ENCODE measurements around the gene BMAL1. TPM values are rescaled to one million over a fixed set of nuclear protein-coding genes. Genes with fewer than 3 reads are reported as not detected.

The BMAL1 gene
- total RNA-seq, 2 experiments from 2014 or later: 28.2 to 29.0 TPM

GRCh38 chr11:13268791-13269190 is 8.8 kb upstream of the BMAL1 start:
- intact Hi-C loops (cut with micrococcal nuclease): no loop called here
- peaks cover 2% of the 10 kb centered on the region for H3K4me1 Mint-ChIP-seq (ENCODE audit: low read depth)
- no peaks in the 10 kb centered on the region for H3K36me3 Mint-ChIP-seq (ENCODE audit: low read depth)
- no peak for DNase-seq
- H3K27ac Mint-ChIP-seq: no peak overlapping the region
- peaks cover 5% of the 10 kb centered on the region for H3K27me3 Mint-ChIP-seq (ENCODE audit: low read depth)
- no peak overlapping the region for H3K4me3 Mint-ChIP-seq
- CTCF ChIA-PET: no interaction called here
- H3K9me3 Mint-ChIP-seq: no peaks in the 10 kb centered on the region

GRCh38 chr11:13269775-13270174 is 7.8 kb upstream of the BMAL1 start:
- intact Hi-C loops (cut with micrococcal nuclease): no loop called here
- CTCF ChIA-PET: no interaction called here
- H3K27me3 Mint-ChIP-seq (ENCODE audit: low read depth): peaks cover 5% of the 10 kb centered on the region

DNA sequence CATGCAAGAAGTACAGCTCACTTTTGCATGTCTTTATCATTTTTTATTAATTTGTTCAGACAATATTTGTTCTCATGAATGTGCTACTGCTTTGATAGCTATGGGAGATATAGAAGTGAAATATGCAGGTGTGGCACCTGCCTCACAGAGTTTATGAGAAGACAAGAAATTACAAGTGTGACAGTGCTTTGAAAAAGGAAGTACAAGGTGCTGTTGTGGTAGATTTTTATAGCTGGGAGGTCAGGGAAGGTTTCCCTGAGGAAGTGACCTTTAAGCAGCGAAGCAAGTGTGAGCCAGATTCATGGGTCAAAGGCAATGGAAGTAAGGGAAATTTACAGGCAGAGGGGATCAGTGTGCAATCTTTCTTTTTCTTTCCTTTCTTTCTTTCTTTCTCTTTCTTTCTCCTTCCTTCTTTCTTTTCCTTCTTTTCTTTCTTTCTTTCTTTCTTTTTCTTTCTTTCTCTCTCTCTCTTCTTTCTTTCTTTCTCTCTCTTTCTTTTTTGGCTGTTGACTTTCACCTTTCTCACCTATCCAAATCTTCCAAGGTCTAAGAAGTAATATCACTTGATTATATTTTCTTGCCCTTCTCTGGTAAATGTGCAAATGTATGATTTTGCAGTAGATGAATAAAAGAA is 6.4 kb upstream of the BMAL1 start:
- Mint-ChIP-seq H3K9me3 (no peaks in the 10 kb centered on the region), H3K36me3 (ENCODE audit: low read depth) (no peaks in the 10 kb centered on the region), H3K27ac (no peak overlapping the region), H3K4me1 (ENCODE audit: low read depth) (peaks cover 5% of the 10 kb centered on the region), H3K27me3 (ENCODE audit: low read depth) (peaks cover 5% of the 10 kb centered on the region), H3K4me3 (no peak overlapping the region)
- no peak for DNase-seq
- intact Hi-C loops (cut with micrococcal nuclease): no loop called here
- CTCF ChIA-PET: no interaction called here

More at GRCh38 chr11:13269775-13270174, 7.8 kb upstream of the BMAL1 start:
- H3K4me3 Mint-ChIP-seq: no peak overlapping the region
- H3K36me3 Mint-ChIP-seq (ENCODE audit: low read depth): no peaks in the 10 kb centered on the region
- H3K4me1 Mint-ChIP-seq (ENCODE audit: low read depth): peaks cover 2% of the 10 kb centered on the region
- H3K9me3 Mint-ChIP-seq: no peaks in the 10 kb centered on the region
- no peak overlapping the region for H3K27ac Mint-ChIP-seq
- no peak for DNase-seq

- Mint-ChIP-seq H3K4me1 (ENCODE audit: low read depth) (peaks cover 35% of the 10 kb centered on the region), H3K9me3 (no peaks in the 10 kb centered on the region), H3K36me3 (ENCODE audit: low read depth) (no peaks in the 10 kb centered on the region), H3K27ac (no peak overlapping the region), H3K4me3 (peak overlapping the region; percentile 94), H3K27me3 (ENCODE audit: low read depth) (no peaks in the 10 kb centered on the region)
- intact Hi-C loops (cut with micrococcal nuclease): loop anchor here (5.0 kb wide), 2 partner anchors 41 to 604 kb away; partner anchors contain the start of gene TEAD1
- CTCF ChIA-PET: interaction anchor here (0.8 to 1.6 kb wide), 5 partner anchors 10 to 68 kb away, joined by 3 to 13 read pairs (median 3); no protein-coding TSS in a partner anchor
- DNase-seq: no peak
Observed at GRCh38 chr11:13276454-13276831, 1.1 kb upstream of the BMAL1 start.

- Mint-ChIP-seq H3K4me3 (peak overlapping the region; percentile 94), H3K4me1 (ENCODE audit: low read depth) (peaks cover 42% of the 10 kb centered on the region), H3K27ac (peak overlapping the region; percentile 74), H3K9me3 (no peaks in the 10 kb centered on the region), H3K36me3 (ENCODE audit: low read depth) (no peaks in the 10 kb centered on the region), H3K27me3 (ENCODE audit: low read depth) (no peaks in the 10 kb centered on the region)
- peak; percentile 98 for DNase-seq
- intact Hi-C loops (cut with micrococcal nuclease): loop anchor here (1.0 to 5.0 kb wide), 7 partner anchors 10 to 605 kb away; partner anchors contain the start of genes BTBD10, FAR1 and TEAD1
- CTCF ChIA-PET: interaction anchor here (0.8 to 1.6 kb wide), 5 partner anchors 11 to 68 kb away, joined by 3 to 13 read pairs (median 3); no protein-coding TSS in a partner anchor
Observed at GRCh38 chr11:13276832-13277767, 490 bp upstream of the BMAL1 start.

DNA sequence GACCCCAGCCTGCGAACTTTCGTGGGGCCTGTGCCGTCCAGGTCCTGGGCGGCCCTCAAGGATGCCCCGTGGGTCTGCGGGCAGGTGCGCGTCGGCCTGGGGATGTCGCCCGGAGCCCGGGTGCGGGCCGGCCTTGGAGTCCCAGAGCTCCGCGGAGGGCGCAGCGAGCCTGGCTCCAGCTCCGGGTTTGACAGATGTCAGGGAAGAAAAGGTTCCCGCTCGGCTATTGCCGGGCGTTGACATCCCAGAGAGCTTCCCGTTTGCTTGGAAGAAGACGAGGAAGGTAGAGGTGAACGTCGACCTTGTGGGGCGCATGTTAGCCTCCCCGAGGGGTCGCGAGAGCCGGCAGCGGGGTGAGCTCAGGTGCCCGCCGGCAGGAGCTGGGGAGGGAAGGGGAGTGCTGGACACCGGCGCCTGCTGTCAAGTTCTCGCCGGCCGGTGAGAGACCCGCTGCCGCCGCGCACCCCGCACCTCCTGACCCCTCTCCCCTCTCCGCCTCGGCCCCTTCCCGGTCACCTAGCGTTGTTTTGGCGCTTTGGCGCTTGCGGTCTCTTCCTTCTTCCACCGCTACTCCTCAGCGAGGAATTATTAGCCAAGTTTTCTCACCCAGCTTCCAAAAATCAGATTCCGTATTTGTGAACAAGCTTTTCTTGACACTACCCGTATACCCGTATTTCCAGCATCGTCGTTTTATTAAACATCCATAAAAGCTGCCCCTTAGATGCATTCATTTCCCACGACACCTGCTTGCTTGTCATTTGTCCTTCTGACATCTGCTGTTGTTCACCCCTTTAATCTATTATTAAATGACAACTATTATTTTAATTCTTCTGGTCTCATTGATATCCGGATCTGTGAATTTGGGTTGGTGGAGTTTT is 1.3 kb downstream of the BMAL1 start:
- Mint-ChIP-seq H3K36me3 (ENCODE audit: low read depth) (no peaks in the 10 kb centered on the region), H3K4me1 (ENCODE audit: low read depth) (peaks cover 56% of the 10 kb centered on the region), H3K27me3 (ENCODE audit: low read depth) (no peaks in the 10 kb centered on the region), H3K27ac (no peak overlapping the region), H3K9me3 (no peaks in the 10 kb centered on the region), H3K4me3 (peak overlapping the region; percentile 78)
- intact Hi-C loops (cut with micrococcal nuclease): loop anchor here (5.0 kb wide), 2 partner anchors 38 to 607 kb away; partner anchors contain the start of gene TEAD1
- DNase-seq: no peak
- CTCF ChIA-PET: interaction anchor here (0.5 to 2.3 kb wide), 9 partner anchors 22 to 1179 kb away, joined by 3 to 20 read pairs (median 3); no protein-coding TSS in a partner anchor

- peaks cover 57% of the 10 kb centered on the region for H3K4me1 Mint-ChIP-seq (ENCODE audit: low read depth)
- DNase-seq: no peak
- H3K9me3 Mint-ChIP-seq: no peaks in the 10 kb centered on the region
- CTCF ChIA-PET: interaction anchor here (0.7 to 2.3 kb wide), 7 partner anchors 22 to 69 kb away, joined by 3 to 20 read pairs (median 3); no protein-coding TSS in a partner anchor
- H3K36me3 Mint-ChIP-seq (ENCODE audit: low read depth): no peaks in the 10 kb centered on the region
- intact Hi-C loops (cut with micrococcal nuclease): loop anchor here (5.0 kb wide), 2 partner anchors 38 to 607 kb away; partner anchors contain the start of gene TEAD1
- no peaks in the 10 kb centered on the region for H3K27me3 Mint-ChIP-seq (ENCODE audit: low read depth)
- peak overlapping the region; percentile 78 for H3K4me3 Mint-ChIP-seq
- H3K27ac Mint-ChIP-seq: no peak overlapping the region
Observed at GRCh38 chr11:13279487-13279834, 1.9 kb downstream of the BMAL1 start.

- no peaks in the 10 kb centered on the region for H3K36me3 Mint-ChIP-seq (ENCODE audit: low read depth)
- H3K27me3 Mint-ChIP-seq (ENCODE audit: low read depth): no peaks in the 10 kb centered on the region
- H3K4me3 Mint-ChIP-seq: peak overlapping the region; percentile 78
- intact Hi-C loops (cut with micrococcal nuclease): loop anchor here (10.0 kb wide), 1 partner anchor 1435 kb away; the partner anchor contains the start of gene USP47
- no peaks in the 10 kb centered on the region for H3K9me3 Mint-ChIP-seq
- CTCF ChIA-PET: interaction anchor here (1.6 to 2.3 kb wide), 3 partner anchors 42 to 58 kb away, joined by 3 to 20 read pairs (median 4); no protein-coding TSS in a partner anchor
- H3K27ac Mint-ChIP-seq: peak overlapping the region; percentile 21
- peaks cover 65% of the 10 kb centered on the region for H3K4me1 Mint-ChIP-seq (ENCODE audit: low read depth)
- DNase-seq: no peak
Observed at GRCh38 chr11:13280092-13280722, 2.6 kb downstream of the BMAL1 start.

DNA sequence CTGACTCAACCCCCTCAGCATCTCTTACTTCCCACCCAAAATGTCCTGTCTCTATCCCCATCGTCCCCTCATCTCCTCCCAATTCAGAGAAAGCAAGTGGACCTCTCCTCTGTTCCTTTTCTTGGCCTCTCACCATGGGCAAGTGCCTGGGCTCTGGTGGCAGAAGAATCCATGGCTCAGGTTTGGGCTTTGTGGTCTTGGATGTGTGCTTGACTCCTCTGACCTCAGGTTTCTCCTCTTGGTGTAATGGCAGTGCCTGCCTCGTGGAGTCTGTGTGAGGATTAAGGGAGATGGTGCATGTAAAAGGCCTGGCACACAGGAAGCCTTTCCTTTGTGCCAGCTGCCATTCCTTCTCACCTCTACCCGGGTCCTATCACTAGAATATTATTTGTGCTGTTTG is 3.2 kb downstream of the BMAL1 start:
- Mint-ChIP-seq H3K36me3 (ENCODE audit: low read depth) (no peaks in the 10 kb centered on the region), H3K27ac (peak overlapping the region; percentile 21)

GRCh38 chr11:13283636-13284035 is 6.0 kb downstream of the BMAL1 start:
- DNase-seq: no peak
- CTCF ChIA-PET: interaction anchor here (1.8 kb wide), 1 partner anchor 52 kb away, joined by 5 read pairs; no protein-coding TSS in a partner anchor
- no peak overlapping the region for H3K27ac Mint-ChIP-seq
- no peak overlapping the region for H3K4me3 Mint-ChIP-seq
- peaks cover 88% of the 10 kb centered on the region for H3K4me1 Mint-ChIP-seq (ENCODE audit: low read depth)
- no peaks in the 10 kb centered on the region for H3K9me3 Mint-ChIP-seq
- H3K36me3 Mint-ChIP-seq (ENCODE audit: low read depth): peaks cover 2% of the 10 kb centered on the region
- intact Hi-C loops (cut with micrococcal nuclease): loop anchor here (10.0 kb wide), 1 partner anchor 1439 kb away; the partner anchor contains the start of gene USP47
- no peaks in the 10 kb centered on the region for H3K27me3 Mint-ChIP-seq (ENCODE audit: low read depth)

More for the DNA sequence above, 3.2 kb downstream of the BMAL1 start:
- CTCF ChIA-PET: interaction anchor here (2.3 kb wide), 1 partner anchor 55 kb away, joined by 20 read pairs; no protein-coding TSS in a partner anchor
- intact Hi-C loops (cut with micrococcal nuclease): loop anchor here (10.0 kb wide), 1 partner anchor 1436 kb away; the partner anchor contains the start of gene USP47
- Mint-ChIP-seq H3K9me3 (no peaks in the 10 kb centered on the region), H3K27me3 (ENCODE audit: low read depth) (no peaks in the 10 kb centered on the region), H3K4me1 (ENCODE audit: low read depth) (peaks cover 68% of the 10 kb centered on the region), H3K4me3 (no peak overlapping the region)
- no peak for DNase-seq
